Fibroblast of villous mesenchyme (primary cell): ENCODE results near the gene EDA. TPM values are rescaled to one million over a fixed set of nuclear protein-coding genes. Genes with fewer than 3 reads are reported as not detected.
"Not testable (repeated sequence)": the region's sequence is repeated elsewhere in the genome, so short reads cannot be mapped to it uniquely, and the experiment has no call there.

Source experiments
- DNase-seq: peaks from one replicate; pipeline ENCODE4 v3.0.0-alpha.2; 2010; ENCODE audit warnings: low read depth
- H3K4me3 ChIP-seq: 2 replicates; pipeline ENCODE4 v1.5.1; 2011; ENCODE audit warnings: low read depth, mild to moderate bottlenecking, low read length
- CTCF ChIP-seq: IDR thresholded peaks from 2 replicates; pipeline ENCODE4 v1.5.1; 2012; ENCODE audit warnings: low read depth, mild to moderate bottlenecking, low read length; ENCODE audit not compliant: insufficient read depth
- total RNA-seq: library from RNA; depleted of rRNA; stranded (reverse); fragments of >200 nt; gene quantifications from 2 replicates; pipeline ENCODE4 v1.2.3, GENCODE V29; 2012

Gene EDA
- total RNA-seq, 1 donor, result not detected

DNA sequence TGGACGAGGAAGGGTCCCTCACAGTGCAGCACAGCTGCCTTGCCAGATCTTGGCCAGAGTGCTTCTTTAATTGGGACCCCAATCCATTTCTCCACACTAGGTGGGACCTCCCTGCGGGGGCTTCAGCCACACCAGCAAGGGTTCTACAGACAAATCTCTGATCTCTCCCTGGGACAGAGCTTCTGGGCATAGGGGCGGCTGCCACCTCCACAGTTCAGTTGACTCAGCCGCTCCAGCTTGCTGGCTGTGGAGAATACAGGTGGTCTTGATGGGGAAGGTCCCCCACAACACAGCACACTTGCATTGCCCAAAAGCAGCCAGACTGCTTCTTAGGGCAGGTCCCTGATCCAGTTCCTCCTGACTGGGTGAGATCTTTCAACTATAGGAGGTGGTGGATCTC lies 199.6 kb downstream of the EDA start:
- H3K4me3 ChIP-seq, result no peak overlapping the region
- no peak for TF ChIP-seq CTCF
- DNase-seq, result no peak

- TF ChIP-seq CTCF, result no peak
These were observed 228.7 kb downstream of the EDA start for GRCh38 chrX:69844636-69845035.

DNA sequence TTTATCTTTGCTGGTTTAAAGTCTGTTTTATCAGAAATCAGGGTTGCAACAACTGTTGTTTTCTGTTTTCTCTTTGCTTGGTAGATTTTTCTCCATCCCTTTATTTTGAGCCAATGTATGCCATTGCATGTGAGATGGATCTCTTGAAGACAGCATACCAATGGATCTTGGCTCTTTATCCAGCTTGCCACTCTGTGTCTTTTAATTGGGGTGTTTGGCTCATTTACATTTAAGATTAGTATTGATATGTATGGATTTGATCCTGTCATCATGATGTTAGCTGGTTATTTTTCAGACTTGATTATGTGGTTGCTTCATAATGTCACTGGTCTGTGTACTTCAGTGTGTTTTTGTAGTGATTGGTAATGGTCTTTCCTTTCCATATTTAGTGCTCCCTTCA lies 244.1 kb downstream of the EDA start:
- not testable (repeated sequence) for DNase-seq, H3K4me3 ChIP-seq

More at GRCh38 chrX:69844636-69845035, 228.7 kb downstream of the EDA start:
- no peak for DNase-seq
- no peak overlapping the region for H3K4me3 ChIP-seq

- no peak for DNase-seq
- TF ChIP-seq CTCF, result no peak
These were observed 260.3 kb downstream of the EDA start for GRCh38 chrX:69876221-69876620.

DNA sequence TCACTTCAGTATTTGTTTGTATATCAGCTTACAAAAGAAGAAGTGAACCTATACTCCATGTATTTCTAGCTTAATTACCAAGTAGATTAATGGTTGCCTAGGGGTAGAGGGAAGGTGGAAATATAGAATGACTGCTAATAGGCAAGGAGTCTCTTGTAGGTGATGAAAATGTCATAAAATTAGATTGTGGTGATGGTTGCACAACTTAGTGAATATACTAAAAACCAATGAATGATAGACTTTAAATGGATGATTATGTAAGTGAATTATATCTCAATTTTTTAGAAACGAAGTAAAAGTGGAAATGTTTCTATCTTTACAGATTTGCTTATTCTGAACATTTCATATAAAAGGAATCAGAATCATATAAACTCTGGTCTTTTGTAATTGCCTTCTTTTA lies 268.3 kb downstream of the EDA start:
- no peak for TF ChIP-seq CTCF
- no peak overlapping the region for H3K4me3 ChIP-seq
- DNase-seq, result no peak

More at GRCh38 chrX:69876221-69876620, 260.3 kb downstream of the EDA start:
- H3K4me3 ChIP-seq, result no peak overlapping the region

DNA sequence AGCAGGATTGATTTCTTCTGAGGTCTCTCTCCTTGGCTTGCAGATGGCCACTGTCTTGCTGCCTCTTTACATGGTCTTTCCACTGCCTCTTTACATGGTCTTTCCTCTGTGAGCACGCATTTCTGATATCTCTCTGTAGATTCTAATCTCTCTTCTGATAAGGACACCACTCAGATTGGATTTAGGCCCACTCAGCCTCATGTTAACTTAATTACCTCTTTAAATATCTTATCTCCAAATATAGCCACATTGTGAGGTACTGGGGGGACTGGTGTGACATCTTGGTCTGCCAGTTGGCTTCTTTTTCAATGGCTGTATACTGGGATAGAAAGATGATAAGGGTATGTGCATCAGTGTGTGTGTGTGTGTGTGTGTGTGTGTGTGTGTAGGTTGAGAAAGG lies 280.1 kb downstream of the EDA start:
- no peak for TF ChIP-seq CTCF
- no peak overlapping the region for H3K4me3 ChIP-seq
- DNase-seq, result no peak

DNA sequence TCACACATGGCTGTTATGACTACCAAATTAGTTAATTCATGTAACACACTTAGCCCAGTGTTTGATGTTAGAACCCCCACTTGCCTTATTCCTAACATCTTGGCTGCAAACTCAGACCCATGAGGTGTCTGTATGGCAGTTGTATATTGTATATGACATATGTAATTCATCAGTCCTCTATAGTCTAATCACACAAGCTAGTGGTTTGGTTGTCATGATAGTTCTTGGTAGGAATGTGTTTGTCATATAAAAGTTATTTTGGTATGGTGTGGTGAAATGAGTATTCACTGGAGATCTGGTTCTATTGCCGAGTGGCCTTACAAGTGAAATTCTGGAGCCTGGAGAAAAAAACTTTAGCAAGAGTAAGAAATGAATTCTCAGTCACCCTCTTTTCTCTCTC lies 284.6 kb downstream of the EDA start:
- DNase-seq, result no peak

More for the DNA sequence above, 284.6 kb downstream of the EDA start:
- no peak overlapping the region for H3K4me3 ChIP-seq
- TF ChIP-seq CTCF, result no peak
